ENCODE results near the gene DCBLD1.

DNA sequence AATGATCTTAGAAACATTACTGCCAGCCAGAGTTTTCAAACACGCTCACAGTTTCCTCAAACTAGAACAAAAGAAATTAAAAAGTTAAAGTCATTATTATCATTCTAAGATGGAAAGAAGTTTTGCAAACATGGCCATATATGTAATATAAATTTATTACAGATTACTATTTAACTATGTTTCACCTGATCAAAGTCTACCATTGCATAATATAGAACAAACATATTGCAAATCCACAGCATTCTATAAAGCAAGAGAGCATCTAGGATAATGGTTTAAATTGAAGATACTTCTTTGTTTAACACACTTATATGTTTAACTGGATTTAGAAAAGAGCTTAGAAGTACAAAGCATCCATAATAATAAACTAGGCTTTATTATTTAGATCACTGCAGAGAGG is 26.2 kb upstream of the DCBLD1 start:
- no peak for TF ChIP-seq EP300 (IDR thresholded peaks at IDR 0.05)
- TF ChIP-seq CTCF (IDR thresholded peaks at IDR 0.05) = no peak
- TF ChIP-seq POLR2A (IDR thresholded peaks at IDR 0.05) = no peak

All from tibial nerve (tissue), 4 donors.